Measurements from ENCODE around the gene KIR3DL2.

GRCh38 chr19:54889566-54889965 lies 39.3 kb downstream of the KIR3DL2 start:
- TF ChIP-seq CTCF (conservative IDR thresholded peaks at IDR 0.05; ENCODE audit: low read length) = no peak
- TF ChIP-seq EZH2phosphoT487 (IDR thresholded peaks at IDR 0.05; ENCODE audit: borderline replicate concordance) = no peak
